ENCODE data around the gene TBC1D9B.

Gene TBC1D9B

DNA sequence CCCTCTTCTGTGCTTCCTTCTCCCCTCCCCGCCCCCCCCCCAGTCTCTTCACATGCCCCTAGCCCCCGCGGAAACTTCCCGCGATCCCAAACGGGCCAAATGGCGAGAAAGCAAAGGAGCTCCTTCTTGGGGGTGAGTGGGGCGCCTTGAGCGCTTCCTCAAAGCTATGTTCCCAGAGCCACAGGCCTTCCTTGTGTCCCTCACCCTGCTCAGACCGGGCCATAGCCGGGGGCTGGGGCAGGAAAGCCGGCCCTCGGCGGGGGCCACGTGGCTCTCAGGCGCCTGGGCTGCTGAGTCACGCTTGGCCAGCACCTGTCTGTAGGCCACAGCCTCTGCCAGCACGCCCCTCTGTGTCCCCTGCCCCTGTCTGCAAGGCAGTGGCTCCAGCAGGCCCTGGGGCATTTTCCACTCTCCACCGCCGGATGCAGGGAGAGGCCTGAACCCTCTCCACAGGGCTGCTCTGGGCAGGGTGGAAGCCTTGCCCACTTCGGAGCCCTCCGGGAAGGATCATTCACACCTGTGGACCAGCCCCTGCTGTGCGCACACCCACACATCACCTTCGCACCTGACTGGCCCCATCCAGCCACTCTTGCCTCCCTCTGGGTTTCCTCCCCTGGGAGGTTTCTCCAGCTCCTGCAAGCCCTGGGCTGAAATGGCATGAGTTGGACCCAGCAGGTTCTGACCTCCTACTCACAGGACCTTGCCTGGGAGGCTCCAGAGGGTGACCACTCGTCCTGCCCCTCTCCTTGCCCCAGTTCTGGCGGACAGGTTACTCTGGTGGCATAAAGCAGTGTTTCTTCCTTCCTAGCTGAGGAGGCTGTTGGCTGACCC is 88.2 kb downstream of the TBC1D9B start:
- peak; percentile 66 for DNase-seq (ENCODE audit: low read depth, low spot score)

DNA sequence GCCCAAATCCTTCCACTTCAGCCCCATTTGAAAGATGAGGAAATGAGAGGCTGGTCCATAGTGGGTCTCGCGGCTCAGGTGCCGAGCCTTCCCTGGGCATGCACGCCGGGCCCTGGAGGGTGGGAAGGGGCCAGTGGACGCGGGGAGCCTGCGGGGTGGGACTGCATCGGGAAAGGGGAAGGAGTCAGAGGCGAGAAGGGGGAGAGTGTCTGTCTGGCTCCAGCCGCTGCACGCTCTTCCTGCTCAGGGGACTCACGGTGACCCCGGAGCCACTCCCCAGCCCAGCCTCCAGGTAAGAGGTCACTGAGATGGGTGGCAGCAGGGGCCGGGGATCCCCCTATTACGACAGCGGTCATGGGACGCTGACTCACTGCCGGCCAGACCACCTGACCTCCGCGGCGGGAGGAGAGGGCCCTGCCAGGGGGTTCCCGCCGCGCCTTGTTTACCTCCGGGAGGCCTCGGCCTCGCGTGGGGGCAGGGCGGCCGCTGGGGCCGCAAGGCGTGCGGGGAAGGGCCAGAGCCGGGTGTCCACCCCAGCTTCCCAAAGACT is 88.9 kb downstream of the TBC1D9B start:
- DNase-seq (ENCODE audit: low read depth, low spot score) = peak; percentile 93
- in situ Hi-C loops (cut with HindIII; ENCODE audit: low sequenced_read_pairs) = no loop called here
- no peak for TF ChIP-seq CTCF (IDR thresholded peaks at IDR 0.05; ENCODE audit: low read depth, low read length)
- H3K4me3 ChIP-seq (ENCODE audit: low read depth, low read length) = no peak overlapping the region

More for the DNA sequence above, 88.2 kb downstream of the TBC1D9B start:
- TF ChIP-seq CTCF (IDR thresholded peaks at IDR 0.05; ENCODE audit: low read depth, low read length) = no peak
- in situ Hi-C loops (cut with HindIII; ENCODE audit: low sequenced_read_pairs) = no loop called here
- no peak overlapping the region for H3K4me3 ChIP-seq (ENCODE audit: low read depth, low read length)

DNA sequence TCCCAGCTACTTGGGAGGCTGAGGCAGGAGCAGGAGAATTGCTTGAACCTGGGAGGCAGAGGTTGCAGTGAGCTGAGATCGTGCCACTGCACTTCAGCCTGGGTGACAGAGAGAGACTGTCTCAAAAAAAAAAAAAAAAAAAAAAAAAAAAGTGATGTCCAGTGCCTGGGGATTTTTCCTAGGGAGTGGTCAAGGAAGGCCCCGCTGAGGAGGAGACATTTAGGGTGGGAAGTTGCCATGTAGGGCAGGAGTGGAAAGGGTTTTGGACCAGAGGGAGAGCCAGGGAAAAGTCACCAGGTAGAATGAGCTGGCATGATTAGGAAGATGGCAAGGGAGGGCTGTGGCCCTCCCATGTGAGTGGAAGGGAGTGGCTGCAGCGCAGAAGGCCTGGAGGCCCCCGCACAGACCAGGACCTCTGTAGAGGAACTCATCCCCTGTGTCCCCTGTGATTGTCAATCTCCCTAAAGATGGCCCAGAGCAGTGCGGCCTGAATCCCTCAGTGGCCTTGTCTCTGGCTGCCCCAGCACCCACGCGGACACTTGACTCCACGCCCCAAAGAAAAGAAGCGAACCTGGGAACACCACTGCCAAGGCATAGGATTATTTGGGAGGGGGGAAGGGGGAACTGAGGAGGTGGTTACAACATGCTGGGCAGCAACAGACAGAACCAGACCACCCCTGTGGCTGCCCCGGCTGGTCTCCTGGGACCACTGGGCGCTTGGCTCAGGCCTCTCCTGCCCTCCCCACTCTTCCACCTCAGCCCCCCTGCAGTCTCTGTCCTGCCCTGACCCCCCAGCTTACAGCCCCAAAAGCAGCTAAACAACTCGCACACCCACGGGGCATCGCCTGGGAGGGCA is 89.6 kb downstream of the TBC1D9B start:
- no peak overlapping the region for H3K4me3 ChIP-seq (ENCODE audit: low read depth, low read length)
- in situ Hi-C loops (cut with HindIII; ENCODE audit: low sequenced_read_pairs) = no loop called here
- TF ChIP-seq CTCF (IDR thresholded peaks at IDR 0.05; ENCODE audit: low read depth, low read length) = no peak
- no peak for DNase-seq (ENCODE audit: low read depth, low spot score)

GRCh38 chr5:179817470-179817840 is 90.2 kb downstream of the TBC1D9B start:
- DNase-seq (ENCODE audit: low read depth, low spot score) = no peak
- no peak for TF ChIP-seq CTCF (IDR thresholded peaks at IDR 0.05; ENCODE audit: low read depth, low read length)
- H3K4me3 ChIP-seq (ENCODE audit: low read depth, low read length) = peak overlapping the region; percentile 31
- in situ Hi-C loops (cut with HindIII; ENCODE audit: low sequenced_read_pairs) = no loop called here

- no peak for TF ChIP-seq CTCF (IDR thresholded peaks at IDR 0.05; ENCODE audit: low read depth, low read length)
- DNase-seq (ENCODE audit: low read depth, low spot score) = no peak
- in situ Hi-C loops (cut with HindIII; ENCODE audit: low sequenced_read_pairs) = no loop called here
- H3K4me3 ChIP-seq (ENCODE audit: low read depth, low read length) = peak overlapping the region; percentile 31
Observed at GRCh38 chr5:179816796-179817469, 90.8 kb downstream of the TBC1D9B start.

DNA sequence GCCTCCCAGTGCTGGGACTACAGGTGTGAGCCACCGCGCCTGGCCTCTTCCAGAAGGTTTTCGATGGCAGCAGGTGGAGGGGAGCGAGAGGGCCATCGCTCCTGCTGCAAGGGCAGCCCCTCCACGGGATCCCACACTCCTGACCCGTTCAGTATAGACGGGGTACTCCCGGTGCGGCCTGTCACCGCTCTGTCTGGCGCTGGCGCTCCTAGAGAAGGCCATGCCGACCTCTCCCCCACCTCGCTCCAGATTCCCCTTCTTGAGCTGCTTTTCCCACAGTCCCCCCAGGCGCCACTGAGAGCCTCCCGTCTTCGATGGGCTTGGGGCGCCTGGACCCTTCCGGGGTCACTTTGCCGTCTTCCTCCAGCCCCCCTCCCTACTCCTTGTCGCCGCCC is 91.3 kb downstream of the TBC1D9B start:
- no peak for DNase-seq (ENCODE audit: low read depth, low spot score)
- peak overlapping the region; percentile 31 for H3K4me3 ChIP-seq (ENCODE audit: low read depth, low read length)
- in situ Hi-C loops (cut with HindIII; ENCODE audit: low sequenced_read_pairs) = no loop called here
- no peak for TF ChIP-seq CTCF (IDR thresholded peaks at IDR 0.05; ENCODE audit: low read depth, low read length)
